ENCODE results near the gene SALL1. TPM values are rescaled to one million over a fixed set of nuclear protein-coding genes. Genes with fewer than 3 reads are reported as not detected.

The SALL1 gene
- polyA plus RNA-seq, 1 of the 3 experiments (the other 2 are of a cell fraction): 0.02 TPM

GRCh38 chr16:51148678-51149228, 2.3 kb downstream of the SALL1 start (continued):
- TF ChIP-seq CTCF (IDR thresholded peaks at IDR 0.05) (no peak), GABPA (IDR thresholded peaks at IDR 0.05; ENCODE audit: low read depth) (no peak), NRF1 (IDR thresholded peaks at IDR 0.05; ENCODE audit: low read depth, low read length) (no peak), ELF1 (IDR thresholded peaks at IDR 0.05) (no peak), FOXM1 (IDR thresholded peaks at IDR 0.05; ENCODE audit: low read depth) (no peak)

- DNase-seq: no peak
- TF ChIP-seq MAX (IDR thresholded peaks at IDR 0.05; ENCODE audit: low read depth): no peak
- TF ChIP-seq, protein P1, sequence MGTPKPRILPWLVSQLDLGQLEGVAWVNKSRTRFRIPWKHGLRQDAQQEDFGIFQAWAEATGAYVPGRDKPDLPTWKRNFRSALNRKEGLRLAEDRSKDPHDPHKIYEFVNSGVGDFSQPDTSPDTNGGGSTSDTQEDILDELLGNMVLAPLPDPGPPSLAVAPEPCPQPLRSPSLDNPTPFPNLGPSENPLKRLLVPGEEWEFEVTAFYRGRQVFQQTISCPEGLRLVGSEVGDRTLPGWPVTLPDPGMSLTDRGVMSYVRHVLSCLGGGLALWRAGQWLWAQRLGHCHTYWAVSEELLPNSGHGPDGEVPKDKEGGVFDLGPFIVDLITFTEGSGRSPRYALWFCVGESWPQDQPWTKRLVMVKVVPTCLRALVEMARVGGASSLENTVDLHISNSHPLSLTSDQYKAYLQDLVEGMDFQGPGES (IDR thresholded peaks at IDR 0.05; ENCODE audit: low read depth, low read length): no peak
- TF ChIP-seq RAD21 (IDR thresholded peaks at IDR 0.05; ENCODE audit: low read length): no peak
- no peak for TF ChIP-seq TCF12 (IDR thresholded peaks at IDR 0.05)
- no peak for TF ChIP-seq GATA2 (CRISPR knock-in tag; IDR thresholded peaks at IDR 0.05)
- TF ChIP-seq EZH2phosphoT487 (IDR thresholded peaks at IDR 0.05; ENCODE audit: borderline replicate concordance, low read depth): no peak
- no peak for TF ChIP-seq TAF1 (IDR thresholded peaks at IDR 0.05; ENCODE audit: borderline replicate concordance, low read depth, low read length)
- no peak for TF ChIP-seq NRF1 (IDR thresholded peaks at IDR 0.05; ENCODE audit: low read depth, low read length)
- no peak for TF ChIP-seq MEF2A (IDR thresholded peaks at IDR 0.05; ENCODE audit: borderline replicate concordance, low read depth)
- TF ChIP-seq, protein P2, sequence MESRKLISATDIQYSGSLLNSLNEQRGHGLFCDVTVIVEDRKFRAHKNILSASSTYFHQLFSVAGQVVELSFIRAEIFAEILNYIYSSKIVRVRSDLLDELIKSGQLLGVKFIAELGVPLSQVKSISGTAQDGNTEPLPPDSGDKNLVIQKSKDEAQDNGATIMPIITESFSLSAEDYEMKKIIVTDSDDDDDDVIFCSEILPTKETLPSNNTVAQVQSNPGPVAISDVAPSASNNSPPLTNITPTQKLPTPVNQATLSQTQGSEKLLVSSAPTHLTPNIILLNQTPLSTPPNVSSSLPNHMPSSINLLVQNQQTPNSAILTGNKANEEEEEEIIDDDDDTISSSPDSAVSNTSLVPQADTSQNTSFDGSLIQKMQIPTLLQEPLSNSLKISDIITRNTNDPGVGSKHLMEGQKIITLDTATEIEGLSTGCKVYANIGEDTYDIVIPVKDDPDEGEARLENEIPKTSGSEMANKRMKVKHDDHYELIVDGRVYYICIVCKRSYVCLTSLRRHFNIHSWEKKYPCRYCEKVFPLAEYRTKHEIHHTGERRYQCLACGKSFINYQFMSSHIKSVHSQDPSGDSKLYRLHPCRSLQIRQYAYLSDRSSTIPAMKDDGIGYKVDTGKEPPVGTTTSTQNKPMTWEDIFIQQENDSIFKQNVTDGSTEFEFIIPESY (IDR thresholded peaks at IDR 0.05; ENCODE audit: borderline replicate concordance, low read depth): no peak
- POLR2A ChIA-PET: no interaction called here
- Histone ChIP-seq H3K4me2 (no peak overlapping the region), H2AFZ (ENCODE audit: low read depth) (no peak overlapping the region), H3K9ac (no peak overlapping the region), H3K4me1 (ENCODE audit: control insufficient read depth in 1 of 2, insufficient read depth in 2 of 2, low read depth in 1 of 2, low read length in 1 of 2) (no peaks in the 10 kb centered on the region; a peak in 2 of 4 replicates), H3K9me3 (no peaks in the 10 kb centered on the region), H4K20me1 (ENCODE audit: insufficient read depth) (no peaks in the 10 kb centered on the region), H3F3A (replicated peaks; ENCODE audit: insufficient read depth) (no peaks in the 10 kb centered on the region), H3K27ac (ENCODE audit: low read depth in 2 of 2, low read length in 1 of 2) (no peak overlapping the region), H3K9me2 (no peaks in the 10 kb centered on the region), H3K27me3 (ENCODE audit: insufficient read depth) (peaks cover 43% of the 10 kb centered on the region), H3K36me3 (replicated peaks in 1 of 2; ENCODE audit: control insufficient read depth in 1 of 2, insufficient read depth in 2 of 2, low read length in 1 of 2) (no peaks in the 10 kb centered on the region), H3K79me2 (ENCODE audit: insufficient read depth) (no peaks in the 10 kb centered on the region), H3K4me3 (ENCODE audit: low read depth in 2 of 2, low read length in 1 of 2) (no peak overlapping the region)
- 36% methylated on average over 3 of the region's 3 CpGs for WGBS (ENCODE audit: low lambda C conversion rate)
- CTCF ChIA-PET: interaction anchor here (1.6 kb wide), 1 partner anchor 608 kb away, joined by 4 read pairs; no protein-coding TSS in a partner anchor
These were observed 3.0 kb downstream of the SALL1 start for GRCh38 chr16:51147776-51148677.
